ENCODE measurements around the gene ADAMTS13. TPM values are rescaled to one million over a fixed set of nuclear protein-coding genes. Genes with fewer than 3 reads are reported as not detected.

Gene ADAMTS13
- total and polyA plus RNA-seq, 9 of the 15 experiments (the other 6 are each of a cell fraction or from before 2014, with no cell fraction given): 0.03 to 0.20 (median 0.04) TPM; not detected in 4

DNA sequence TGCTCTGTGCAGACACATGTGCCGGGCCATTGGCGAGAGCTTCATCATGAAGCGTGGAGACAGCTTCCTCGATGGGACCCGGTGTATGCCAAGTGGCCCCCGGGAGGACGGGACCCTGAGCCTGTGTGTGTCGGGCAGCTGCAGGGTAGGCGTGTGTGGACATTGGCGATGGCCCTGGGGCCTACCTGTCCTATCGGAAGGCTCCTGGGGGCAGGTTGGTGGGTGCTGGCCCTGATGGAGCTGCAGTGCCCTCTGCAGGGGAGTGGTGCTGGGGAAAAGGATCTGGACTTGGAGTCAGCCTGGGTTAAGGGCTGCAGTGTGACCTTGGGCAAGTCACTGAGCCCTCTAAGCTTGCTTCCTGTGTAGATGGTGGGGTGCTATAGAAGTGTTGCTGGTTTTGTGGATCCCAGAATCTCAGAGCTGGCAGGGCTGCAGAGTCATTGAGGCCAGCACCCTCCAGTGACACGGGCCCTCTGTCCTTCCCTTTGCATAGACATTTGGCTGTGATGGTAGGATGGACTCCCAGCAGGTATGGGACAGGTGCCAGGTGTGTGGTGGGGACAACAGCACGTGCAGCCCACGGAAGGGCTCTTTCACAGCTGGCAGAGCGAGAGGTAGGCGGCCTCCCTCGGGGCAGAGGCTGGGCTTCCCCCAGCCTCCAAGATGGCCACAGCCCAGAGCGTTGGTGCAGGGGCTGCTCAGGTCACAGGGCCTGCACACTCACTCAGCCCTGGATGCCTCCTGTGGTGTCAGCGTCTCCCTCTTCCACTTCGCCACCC, 15.8 kb downstream of the ADAMTS13 start:
- no peaks in the 10 kb centered on the region for H3K79me2 ChIP-seq (ENCODE audit: control insufficient read depth, insufficient read depth, low read length)
- peaks cover 43 to 85% of the 10 kb centered on the region in 2 experiments for H3K27me3 ChIP-seq (ENCODE audit: control insufficient read depth in 2 of 2, insufficient read depth in 2 of 2, low read length in 2 of 2)
- DNase-seq (ENCODE audit: extremely low read depth in 1 of 4, low spot score in 3 of 4) (peak; percentile 55 to 64 (median 59)), FAIRE-seq (no peak), ATAC-seq (peak; percentile 81)
- no peak overlapping the region for H3K4me2 ChIP-seq (ENCODE audit: insufficient read depth, low read length)
- H3K9me3 ChIP-seq (replicated peaks; ENCODE audit: control insufficient read depth, insufficient read depth, low read depth, low read length): no peaks in the 10 kb centered on the region
- H2AFZ ChIP-seq (ENCODE audit: low read depth, low read length): no peak overlapping the region
- H3K9ac ChIP-seq (ENCODE audit: insufficient read depth in 1 of 2, low read depth in 2 of 2, low read length in 2 of 2): peak overlapping the region in 1 of 2 experiments; percentile 19; a peak in 1 of 4 replicates
- intact Hi-C loops (cut with micrococcal nuclease): no loop called here
- BruUV-seq (replicated peaks): no TSS peak
- 0 out of 2 replicates have a peak, but pooled peaks cover 12% of the 10 kb centered on the region for H4K20me1 ChIP-seq (replicated peaks; ENCODE audit: control insufficient read depth, insufficient read depth, low read length)
- ChIA-PET POLR2A (interaction anchor here (0.6 to 1.1 kb wide), 2 partner anchors 25 to 64 kb away, joined by 4 read pairs; no protein-coding TSS in a partner anchor), CTCF (ENCODE audit: low intra/inter-chr PET ratio) (interaction anchor here (0.8 to 1.0 kb wide), 2 partner anchors 34 to 48 kb away, joined by 3 read pairs; no protein-coding TSS in a partner anchor)
- WGBS (ENCODE audit: insufficient coverage, low coverage, missing lambda C conversion rate): 12% methylated on average over 17 of the region's 20 CpGs
- no peak overlapping the region for H3K27ac ChIP-seq (ENCODE audit: extremely low read depth, low read depth, low read length)
- in situ Hi-C loops (cut with MboI): no loop called here
- no peaks in the 10 kb centered on the region for H3K36me3 ChIP-seq (ENCODE audit: control insufficient read depth, insufficient read depth, low read length)
- peaks cover 3% of the 10 kb centered on the region for H3K9me1 ChIP-seq (ENCODE audit: control insufficient read depth, insufficient read depth, low read length)
- peaks cover 0 to 17% of the 10 kb centered on the region in 2 experiments; a peak in 2 of 5 replicates for H3K4me1 ChIP-seq (replicated peaks in 1 of 2; ENCODE audit: control insufficient read depth in 2 of 2, insufficient read depth in 2 of 2, low read length in 2 of 2)
- H3K4me3 ChIP-seq: no peak overlapping the region
- TF ChIP-seq ZNF561 (CRISPR knock-in tag; conservative IDR thresholded peaks at IDR 0.05) (no peak), XRCC4 (IDR thresholded peaks at IDR 0.05; ENCODE audit: extremely low read depth, insufficient read depth, insufficient read length) (no peak), ZNF124 (CRISPR knock-in tag; IDR thresholded peaks at IDR 0.05) (no peak), RBM17 (IDR thresholded peaks at IDR 0.05; ENCODE audit: borderline replicate concordance, low read depth, low read length) (no peak), ZNF12 (CRISPR knock-in tag; IDR thresholded peaks at IDR 0.05) (no peak), DPF2 (IDR thresholded peaks at IDR 0.05) (no peak), NFYB (IDR thresholded peaks at IDR 0.05; ENCODE audit: extremely low read depth, insufficient read length) (no peak), RAD21 (CRISPR knock-in tag; conservative IDR thresholded peaks at IDR 0.05 in 1 of 2, IDR thresholded peaks at IDR 0.05 in 1 of 2) (peak in 1 of 2 experiments; percentile 65; a peak in 2 of 4 replicates)
- TF ChIP-seq, protein P1, sequence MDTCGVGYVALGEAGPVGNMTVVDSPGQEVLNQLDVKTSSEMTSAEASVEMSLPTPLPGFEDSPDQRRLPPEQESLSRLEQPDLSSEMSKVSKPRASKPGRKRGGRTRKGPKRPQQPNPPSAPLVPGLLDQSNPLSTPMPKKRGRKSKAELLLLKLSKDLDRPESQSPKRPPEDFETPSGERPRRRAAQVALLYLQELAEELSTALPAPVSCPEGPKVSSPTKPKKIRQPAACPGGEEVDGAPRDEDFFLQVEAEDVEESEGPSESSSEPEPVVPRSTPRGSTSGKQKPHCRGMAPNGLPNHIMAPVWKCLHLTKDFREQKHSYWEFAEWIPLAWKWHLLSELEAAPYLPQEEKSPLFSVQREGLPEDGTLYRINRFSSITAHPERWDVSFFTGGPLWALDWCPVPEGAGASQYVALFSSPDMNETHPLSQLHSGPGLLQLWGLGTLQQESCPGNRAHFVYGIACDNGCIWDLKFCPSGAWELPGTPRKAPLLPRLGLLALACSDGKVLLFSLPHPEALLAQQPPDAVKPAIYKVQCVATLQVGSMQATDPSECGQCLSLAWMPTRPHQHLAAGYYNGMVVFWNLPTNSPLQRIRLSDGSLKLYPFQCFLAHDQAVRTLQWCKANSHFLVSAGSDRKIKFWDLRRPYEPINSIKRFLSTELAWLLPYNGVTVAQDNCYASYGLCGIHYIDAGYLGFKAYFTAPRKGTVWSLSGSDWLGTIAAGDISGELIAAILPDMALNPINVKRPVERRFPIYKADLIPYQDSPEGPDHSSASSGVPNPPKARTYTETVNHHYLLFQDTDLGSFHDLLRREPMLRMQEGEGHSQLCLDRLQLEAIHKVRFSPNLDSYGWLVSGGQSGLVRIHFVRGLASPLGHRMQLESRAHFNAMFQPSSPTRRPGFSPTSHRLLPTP (IDR thresholded peaks at IDR 0.05; ENCODE audit: borderline replicate concordance, extremely low read depth, insufficient read length): no peak
- TF ChIP-seq, protein P2, sequence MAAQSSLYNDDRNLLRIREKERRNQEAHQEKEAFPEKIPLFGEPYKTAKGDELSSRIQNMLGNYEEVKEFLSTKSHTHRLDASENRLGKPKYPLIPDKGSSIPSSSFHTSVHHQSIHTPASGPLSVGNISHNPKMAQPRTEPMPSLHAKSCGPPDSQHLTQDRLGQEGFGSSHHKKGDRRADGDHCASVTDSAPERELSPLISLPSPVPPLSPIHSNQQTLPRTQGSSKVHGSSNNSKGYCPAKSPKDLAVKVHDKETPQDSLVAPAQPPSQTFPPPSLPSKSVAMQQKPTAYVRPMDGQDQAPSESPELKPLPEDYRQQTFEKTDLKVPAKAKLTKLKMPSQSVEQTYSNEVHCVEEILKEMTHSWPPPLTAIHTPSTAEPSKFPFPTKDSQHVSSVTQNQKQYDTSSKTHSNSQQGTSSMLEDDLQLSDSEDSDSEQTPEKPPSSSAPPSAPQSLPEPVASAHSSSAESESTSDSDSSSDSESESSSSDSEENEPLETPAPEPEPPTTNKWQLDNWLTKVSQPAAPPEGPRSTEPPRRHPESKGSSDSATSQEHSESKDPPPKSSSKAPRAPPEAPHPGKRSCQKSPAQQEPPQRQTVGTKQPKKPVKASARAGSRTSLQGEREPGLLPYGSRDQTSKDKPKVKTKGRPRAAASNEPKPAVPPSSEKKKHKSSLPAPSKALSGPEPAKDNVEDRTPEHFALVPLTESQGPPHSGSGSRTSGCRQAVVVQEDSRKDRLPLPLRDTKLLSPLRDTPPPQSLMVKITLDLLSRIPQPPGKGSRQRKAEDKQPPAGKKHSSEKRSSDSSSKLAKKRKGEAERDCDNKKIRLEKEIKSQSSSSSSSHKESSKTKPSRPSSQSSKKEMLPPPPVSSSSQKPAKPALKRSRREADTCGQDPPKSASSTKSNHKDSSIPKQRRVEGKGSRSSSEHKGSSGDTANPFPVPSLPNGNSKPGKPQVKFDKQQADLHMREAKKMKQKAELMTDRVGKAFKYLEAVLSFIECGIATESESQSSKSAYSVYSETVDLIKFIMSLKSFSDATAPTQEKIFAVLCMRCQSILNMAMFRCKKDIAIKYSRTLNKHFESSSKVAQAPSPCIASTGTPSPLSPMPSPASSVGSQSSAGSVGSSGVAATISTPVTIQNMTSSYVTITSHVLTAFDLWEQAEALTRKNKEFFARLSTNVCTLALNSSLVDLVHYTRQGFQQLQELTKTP (IDR thresholded peaks at IDR 0.05; ENCODE audit: low read depth in 1 of 2, partially characterized antibody in 2 of 2): no peak
- TF ChIP-seq, protein P3, sequence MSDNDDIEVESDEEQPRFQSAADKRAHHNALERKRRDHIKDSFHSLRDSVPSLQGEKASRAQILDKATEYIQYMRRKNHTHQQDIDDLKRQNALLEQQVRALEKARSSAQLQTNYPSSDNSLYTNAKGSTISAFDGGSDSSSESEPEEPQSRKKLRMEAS (CRISPR knock-in tag; IDR thresholded peaks at IDR 0.05): no peak
